Stimulated activated CD8-positive, alpha-beta memory T cell treated with anti-CD3 and anti-CD28 coated beads, Interleukin-4, amount 100 ng/mL, for 24 hours (primary cell): ENCODE results near the gene PLD5.

Experiments
- DNase-seq: peaks from one replicate; pipeline ENCODE4 v3.0.0-alpha.2; 2020; ENCODE audit warnings: low read depth

PLD5 gene

GRCh38 chr1:242524571-242525359, at the start of gene PLD5:
Gene PLD5, minus strand, starts transcription at chr1:242524697.
- no peak for DNase-seq

GRCh38 chr1:242569867-242570266, 45.4 kb upstream of the PLD5 start:
- no peak for DNase-seq

GRCh38 chr1:242568666-242569065, 44.2 kb upstream of the PLD5 start:
- no peak for DNase-seq

DNA sequence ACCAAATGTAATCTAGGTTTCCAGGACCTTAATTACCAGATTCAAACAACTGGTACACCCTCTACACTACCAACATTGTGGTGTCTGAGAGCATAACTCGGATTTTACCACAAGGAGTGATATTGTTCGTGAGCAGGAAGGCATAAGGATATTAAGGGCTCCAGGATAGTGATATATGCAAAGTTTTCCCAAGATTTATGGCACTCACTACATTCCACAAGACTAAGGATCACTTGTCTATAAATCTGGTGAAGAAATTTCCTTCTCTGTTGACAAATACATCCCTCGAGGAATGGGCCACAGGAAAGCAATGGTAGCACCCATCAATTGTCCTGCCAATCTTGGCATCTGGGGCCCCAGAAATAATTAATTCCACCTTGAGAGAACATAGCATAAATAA, 43.1 kb upstream of the PLD5 start:
- DNase-seq: no peak

- DNase-seq: no peak
These were observed 32.3 kb upstream of the PLD5 start for GRCh38 chr1:242556759-242557158.

GRCh38 chr1:242556276-242556675, 31.8 kb upstream of the PLD5 start:
- no peak for DNase-seq

DNA sequence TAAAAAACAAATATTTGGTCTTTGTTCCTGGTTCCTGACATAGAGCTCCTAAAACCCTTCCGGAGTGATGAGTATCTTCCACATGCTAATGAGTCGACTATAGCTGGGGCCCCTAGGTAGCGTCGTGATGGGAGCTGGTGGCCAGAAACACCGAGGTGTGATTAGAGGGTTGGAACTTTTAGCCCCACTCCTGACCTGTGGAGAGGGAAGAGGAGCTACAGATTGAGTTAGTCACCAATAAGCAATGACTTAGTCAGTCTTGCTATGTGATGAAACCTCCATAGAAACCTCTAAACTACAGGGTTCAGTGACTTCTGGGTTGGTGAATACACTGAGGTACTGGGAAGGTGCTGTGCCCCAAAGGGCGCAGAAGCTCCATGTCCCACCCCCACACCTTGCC, 30.1 kb upstream of the PLD5 start:
- DNase-seq: no peak

DNA sequence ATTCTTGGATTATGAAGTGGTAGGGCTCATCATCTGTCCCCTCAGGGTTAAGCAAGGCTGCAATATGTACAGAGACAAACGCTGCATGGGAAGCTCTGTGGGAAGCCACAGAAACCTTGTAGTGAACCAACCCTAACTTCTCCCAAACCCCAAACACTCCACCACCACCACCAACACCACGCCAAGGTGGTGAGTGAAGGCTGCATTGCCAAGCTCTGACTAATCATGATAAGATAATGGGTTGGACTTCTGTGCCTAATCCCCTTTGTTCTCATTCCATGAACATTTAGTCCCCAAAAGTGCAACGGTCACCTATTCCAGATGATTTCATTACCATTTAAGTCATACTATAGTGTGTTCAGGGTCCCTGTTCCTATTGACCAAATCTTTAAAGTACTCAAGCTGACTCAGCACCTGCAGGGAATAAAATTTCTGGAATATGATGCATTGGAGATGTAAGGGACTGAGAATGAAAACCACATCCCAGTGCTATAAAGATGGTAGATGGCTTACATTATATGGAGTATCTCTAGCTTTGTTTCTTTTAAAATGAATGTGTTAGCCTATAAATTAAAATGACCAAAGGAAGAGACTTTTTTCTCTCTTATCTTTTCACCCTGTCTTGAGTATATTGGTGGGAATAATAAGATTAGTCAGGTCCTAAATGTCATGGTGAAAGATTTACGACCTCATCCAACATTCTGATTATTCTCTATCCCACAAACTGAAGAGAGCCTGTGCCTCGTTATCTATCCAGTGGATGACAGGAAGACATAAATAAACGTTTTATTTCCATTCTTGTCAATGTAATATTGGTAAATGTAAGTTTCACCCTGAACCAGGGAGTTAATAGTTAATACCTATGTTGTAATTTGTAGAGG, 22.6 kb upstream of the PLD5 start:
- DNase-seq: no peak

GRCh38 chr1:242546441-242546840, 21.9 kb upstream of the PLD5 start:
- DNase-seq: no peak

GRCh38 chr1:242544071-242544470, 19.6 kb upstream of the PLD5 start:
- no peak for DNase-seq

DNA sequence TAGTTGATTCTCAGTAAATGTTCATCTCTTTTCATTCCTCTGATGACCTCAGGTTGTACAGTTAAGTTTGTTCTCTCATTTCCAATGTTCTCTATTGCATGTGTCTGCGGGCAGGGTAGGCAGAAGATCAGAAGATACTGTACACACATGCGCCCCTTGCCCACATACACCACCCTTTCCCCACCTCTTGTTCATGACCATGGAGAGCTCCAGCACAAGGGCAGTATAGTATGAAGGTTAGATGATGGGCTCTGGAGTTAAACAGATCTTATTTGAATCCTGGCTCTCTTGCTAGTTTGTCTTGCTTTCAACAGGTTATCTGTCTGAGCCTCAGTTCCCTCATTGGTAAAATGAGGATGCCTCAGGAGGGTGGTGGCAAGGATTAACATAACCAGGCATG, 17.8 kb upstream of the PLD5 start:
- no peak for DNase-seq

DNA sequence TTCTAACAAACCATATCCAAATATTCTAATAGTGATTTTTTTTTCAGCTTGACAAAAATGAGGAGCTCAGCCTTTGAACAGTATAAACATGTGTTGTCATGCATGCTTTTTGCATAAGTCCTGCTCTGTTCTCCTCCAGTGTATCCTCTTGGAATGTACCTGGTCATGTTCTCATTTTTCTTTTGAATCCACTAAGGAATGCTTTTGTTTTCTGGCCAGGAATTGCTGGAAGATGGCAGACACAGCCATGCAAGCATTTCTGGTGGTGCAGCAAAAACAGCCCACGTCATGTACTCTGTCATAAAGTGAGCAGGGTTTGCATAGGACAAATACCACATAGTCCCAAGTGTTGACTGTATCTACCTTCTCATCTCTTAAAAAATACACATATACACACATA, 11.5 kb upstream of the PLD5 start:
- DNase-seq: no peak

GRCh38 chr1:242534753-242535152, 10.3 kb upstream of the PLD5 start:
- no peak for DNase-seq

- no peak for DNase-seq
These were observed 6.3 kb upstream of the PLD5 start for GRCh38 chr1:242530761-242531160.

GRCh38 chr1:242525769-242526168, 1.3 kb upstream of the PLD5 start:
- DNase-seq: no peak

DNA sequence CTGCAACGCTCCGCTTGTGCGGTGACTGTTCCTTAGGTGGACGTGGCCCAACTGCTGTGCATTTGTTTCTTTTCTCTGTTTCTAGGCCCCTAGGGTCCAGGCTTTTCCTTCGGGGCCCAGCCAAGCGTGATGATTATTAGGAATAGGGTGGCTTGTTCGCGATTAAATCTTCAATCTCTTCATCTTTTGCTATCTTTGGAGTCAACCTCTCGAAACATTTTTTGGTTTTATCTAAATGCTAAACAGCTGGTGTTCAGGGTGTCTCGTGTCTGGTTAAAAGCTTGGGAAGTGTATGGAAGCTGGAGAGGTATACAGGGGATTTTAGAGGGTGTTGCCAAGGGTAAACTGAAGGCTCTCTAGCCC, 844 bp upstream of the PLD5 start:
- DNase-seq: no peak

GRCh38 chr1:242523719-242524570, 552 bp downstream of the PLD5 start:
- no peak for DNase-seq

DNA sequence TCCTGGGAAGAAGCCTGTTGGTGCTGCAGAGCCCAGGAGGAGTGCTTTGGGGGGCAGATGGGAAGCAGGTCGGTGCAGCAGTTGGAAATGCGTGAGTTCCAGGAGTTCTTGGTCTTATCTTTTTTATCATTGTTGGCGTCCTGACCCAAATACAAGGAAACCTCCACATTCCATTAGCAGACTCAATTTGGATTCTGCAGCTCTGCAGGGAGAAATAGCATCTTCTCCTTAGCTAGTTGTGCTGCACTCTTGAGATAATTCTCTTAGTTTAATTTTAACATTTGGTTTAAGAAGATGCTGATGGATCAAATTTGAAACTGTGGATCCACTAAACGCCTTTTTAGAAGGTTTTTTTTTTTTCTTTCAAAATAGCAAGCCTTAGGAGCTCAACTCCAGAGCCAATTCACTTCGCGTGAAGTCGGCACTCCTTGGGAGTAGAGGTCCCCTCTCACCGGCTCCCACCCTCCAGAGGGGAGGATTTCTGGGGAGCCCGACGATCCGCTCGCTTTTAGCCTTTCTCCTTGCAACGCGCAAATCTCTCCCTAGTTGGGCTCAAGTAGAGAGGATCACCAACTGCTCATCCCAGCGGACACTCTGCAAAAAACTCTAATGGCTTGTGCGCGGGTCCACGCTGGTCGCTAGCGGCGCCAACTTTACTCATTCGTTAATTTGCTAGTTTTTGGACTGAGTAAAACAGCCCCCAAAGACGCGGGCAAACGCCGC, 1.3 kb downstream of the PLD5 start:
- DNase-seq: no peak

- DNase-seq: no peak
These were observed 2.1 kb downstream of the PLD5 start for GRCh38 chr1:242522304-242522945.

- no peak for DNase-seq
These were observed 8.9 kb downstream of the PLD5 start for GRCh38 chr1:242515555-242515954.

- DNase-seq: no peak
These were observed 17.8 kb downstream of the PLD5 start for GRCh38 chr1:242506724-242507123.
